ENCODE data around the gene JADE3.

DNA sequence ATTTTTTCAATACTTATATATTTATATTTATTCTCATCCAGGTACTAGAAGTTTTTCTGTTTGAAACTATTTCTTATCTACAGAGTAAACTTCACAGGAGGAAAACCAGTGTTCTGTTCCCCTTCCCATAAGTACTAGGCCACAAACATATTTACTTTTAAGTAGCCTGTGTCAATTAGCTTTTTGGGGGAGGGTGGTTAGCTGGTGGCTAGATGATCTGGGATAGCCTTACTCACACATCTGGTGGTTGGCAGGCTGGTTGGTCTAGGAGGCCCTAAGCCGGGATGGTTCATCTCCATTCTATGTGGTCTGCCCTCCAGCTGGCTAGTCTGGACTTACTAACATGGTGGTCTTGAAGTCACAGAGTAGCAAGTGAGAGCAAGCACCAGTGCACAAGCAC is 6.2 kb downstream of the JADE3 start:
- TF ChIP-seq, protein P1, sequence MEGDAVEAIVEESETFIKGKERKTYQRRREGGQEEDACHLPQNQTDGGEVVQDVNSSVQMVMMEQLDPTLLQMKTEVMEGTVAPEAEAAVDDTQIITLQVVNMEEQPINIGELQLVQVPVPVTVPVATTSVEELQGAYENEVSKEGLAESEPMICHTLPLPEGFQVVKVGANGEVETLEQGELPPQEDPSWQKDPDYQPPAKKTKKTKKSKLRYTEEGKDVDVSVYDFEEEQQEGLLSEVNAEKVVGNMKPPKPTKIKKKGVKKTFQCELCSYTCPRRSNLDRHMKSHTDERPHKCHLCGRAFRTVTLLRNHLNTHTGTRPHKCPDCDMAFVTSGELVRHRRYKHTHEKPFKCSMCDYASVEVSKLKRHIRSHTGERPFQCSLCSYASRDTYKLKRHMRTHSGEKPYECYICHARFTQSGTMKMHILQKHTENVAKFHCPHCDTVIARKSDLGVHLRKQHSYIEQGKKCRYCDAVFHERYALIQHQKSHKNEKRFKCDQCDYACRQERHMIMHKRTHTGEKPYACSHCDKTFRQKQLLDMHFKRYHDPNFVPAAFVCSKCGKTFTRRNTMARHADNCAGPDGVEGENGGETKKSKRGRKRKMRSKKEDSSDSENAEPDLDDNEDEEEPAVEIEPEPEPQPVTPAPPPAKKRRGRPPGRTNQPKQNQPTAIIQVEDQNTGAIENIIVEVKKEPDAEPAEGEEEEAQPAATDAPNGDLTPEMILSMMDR (IDR thresholded peaks at IDR 0.05; ENCODE audit: borderline replicate concordance, extremely low read depth, low read length, poor library complexity, severe bottlenecking) = no peak
- TF ChIP-seq EZH2 (IDR thresholded peaks at IDR 0.05; ENCODE audit: borderline replicate concordance, low read depth, low read length, severe bottlenecking) = no peak

All from DND-41 (cell line).